Activated B cell treated with CpG ODN at 0.5 μM for 24 hours (primary cell): Measurements from ENCODE around the gene SYTL4. TPM values are rescaled to one million over a fixed set of nuclear protein-coding genes. Genes with fewer than 3 reads are reported as not detected.
A peak's percentile ranks its signal among the peaks of the same experiment; 100 is the strongest.
"Not testable (repeated sequence)": the region's sequence is repeated elsewhere in the genome, so short reads cannot be mapped to it uniquely, and the experiment has no call there.

Experiments
- ATAC-seq: fragments of 200-7000 bp; cut with Tn5 transposase; one replicate; pipeline ENCODE4 v1.10.0; 2021; ENCODE audit warnings: low read depth, mild to moderate bottlenecking, moderate library complexity
- CTCF ChIA-PET: fragments of 350-600 bp; sonication (Branson Sonifier 250); formaldehyde crosslinking; loops from one replicate; lab custom pipeline; 2021; ENCODE audit warnings: antibody characterized with exemption; lab: Charles Lee
- POLR2A ChIA-PET: fragments of 350-600 bp; sonication (Branson Sonifier 250); formaldehyde crosslinking; loops from one replicate; lab custom pipeline; 2021; ENCODE audit warnings: antibody characterized with exemption; lab: Charles Lee
- DNase-seq: peaks from one replicate; pipeline ENCODE4 v3.0.0; 2022
- H3K27ac Mint-ChIP-seq: one replicate; pipeline ENCODE4 v1.8.0; 2020; ENCODE audit warnings: mixed read lengths
- H3K27me3 Mint-ChIP-seq: one replicate; pipeline ENCODE4 v1.8.0; 2021; ENCODE audit warnings: mixed read lengths
- H3K36me3 Mint-ChIP-seq: one replicate; pipeline ENCODE4 v1.8.0; 2021; ENCODE audit warnings: low read depth, mixed read lengths
- H3K4me1 Mint-ChIP-seq: one replicate; pipeline ENCODE4 v1.8.0; 2021; ENCODE audit warnings: mixed read lengths
- H3K4me3 Mint-ChIP-seq: one replicate; pipeline ENCODE4 v1.8.0; 2020; ENCODE audit warnings: mild to moderate bottlenecking, mixed read lengths
- H3K9me3 Mint-ChIP-seq: one replicate; pipeline ENCODE4 v1.8.0; 2020; ENCODE audit warnings: mixed read lengths
- CTCF ChIP-seq: fragments of 200-600 bp; IDR thresholded peaks from one replicate; pipeline ENCODE4 v1.8.0; 2022; ENCODE audit warnings: antibody characterized with exemption, mild to moderate bottlenecking
- intact Hi-C: fragments of 100-400 bp; cut with micrococcal nuclease; formaldehyde crosslinking; loops from one replicate; pipeline ENCODE4 v1.15.1; 2024
- total RNA-seq: library from RNA; stranded (reverse); gene quantifications from 2 replicates; pipeline ENCODE4 v1.2.3, GENCODE V29; 2022

SYTL4 gene
- 0.20 and 0.39 TPM in 2 replicates for total RNA-seq

- no peak for ATAC-seq
- Mint-ChIP-seq H3K4me1 (peaks cover 7% of the 10 kb centered on the region), H3K27ac (no peak within 1 kb of the TSS), H3K4me3 (peak within 1 kb of the TSS; percentile 48), H3K9me3 (no peaks in the 10 kb centered on the region), H3K27me3 (peaks cover 25% of the 10 kb centered on the region), H3K36me3 (no peaks in the 10 kb centered on the region)
- intact Hi-C loops = no loop called here
- ChIA-PET CTCF (interaction anchor here (1.0 kb wide), 1 partner anchor 37 kb away, joined by 3 read pairs; no protein-coding TSS in a partner anchor), POLR2A (no interaction called here)
- DNase-seq = peak; percentile 14
- no peak for TF ChIP-seq CTCF
These were observed at the start of gene SYTL4 for GRCh38 chrX:100731441-100732281. TSS of gene SYTL4 (minus strand) at chrX:100732121. CDS start at chrX:100702037, 30,084 bp downstream.

GRCh38 chrX:100769439-100769838, 37.5 kb upstream of the SYTL4 start:
- ATAC-seq, H3K27ac Mint-ChIP-seq, POLR2A ChIA-PET, H3K9me3 Mint-ChIP-seq, H3K4me1 Mint-ChIP-seq, intact Hi-C loops, H3K27me3 Mint-ChIP-seq, H3K36me3 Mint-ChIP-seq, H3K4me3 Mint-ChIP-seq, DNase-seq: not testable (repeated sequence)
- CTCF ChIA-PET = interaction anchor here (1.1 to 3.7 kb wide), 10 partner anchors 49 to 257 kb away, joined by 3 to 135 read pairs (median 4); no protein-coding TSS in a partner anchor

- Mint-ChIP-seq H3K27ac (no peak overlapping the region), H3K27me3 (no peaks in the 10 kb centered on the region), H3K9me3 (no peaks in the 10 kb centered on the region), H3K36me3 (no peaks in the 10 kb centered on the region), H3K4me1 (no peaks in the 10 kb centered on the region), H3K4me3 (no peak overlapping the region)
- TF ChIP-seq CTCF = no peak
- intact Hi-C loops = loop anchor here (1.0 kb wide), 2 partner anchors 84 to 257 kb away; no protein-coding TSS in a partner anchor
- ChIA-PET CTCF (interaction anchor here (0.6 to 3.7 kb wide), 25 partner anchors 8 to 269 kb away, joined by 3 to 135 read pairs (median 4); partner anchors contain the start of gene SYTL4), POLR2A (interaction anchor here (0.5 to 1.3 kb wide), 2 partner anchors 80 to 81 kb away, joined by 4 to 5 read pairs; no protein-coding TSS in a partner anchor)
- ATAC-seq = peak; percentile 96
- DNase-seq = peak; percentile 68
These were observed 36.9 kb upstream of the SYTL4 start for GRCh38 chrX:100768679-100769338.

- no peak for ATAC-seq
- POLR2A ChIA-PET = no interaction called here
- CTCF ChIA-PET = interaction anchor here (1.1 kb wide), 1 partner anchor 18 kb away, joined by 3 read pairs; no protein-coding TSS in a partner anchor
- Mint-ChIP-seq H3K36me3 (no peaks in the 10 kb centered on the region), H3K27me3 (peaks cover 5% of the 10 kb centered on the region), H3K4me3 (no peak overlapping the region), H3K4me1 (no peaks in the 10 kb centered on the region), H3K27ac (no peak overlapping the region), H3K9me3 (no peaks in the 10 kb centered on the region)
- DNase-seq = no peak
- intact Hi-C loops = no loop called here
- no peak for TF ChIP-seq CTCF
These were observed 19.0 kb upstream of the SYTL4 start for GRCh38 chrX:100750883-100751282.

GRCh38 chrX:100748108-100748507, 16.2 kb upstream of the SYTL4 start:
- no peak for TF ChIP-seq CTCF
- ATAC-seq (no peak), DNase-seq (no peak)
- Mint-ChIP-seq H3K36me3 (no peaks in the 10 kb centered on the region), H3K4me3 (no peak overlapping the region), H3K4me1 (no peaks in the 10 kb centered on the region), H3K27me3 (peaks cover 5% of the 10 kb centered on the region), H3K27ac (no peak overlapping the region), H3K9me3 (no peaks in the 10 kb centered on the region)
- CTCF ChIA-PET = no interaction called here
- intact Hi-C loops = no loop called here
- POLR2A ChIA-PET = no interaction called here
